H1 (cell line): ENCODE results near the gene PTAR1. TPM values are rescaled to one million over a fixed set of nuclear protein-coding genes. Genes with fewer than 3 reads are reported as not detected.

Experiments used
- CTCF ChIA-PET: fragments of 300-600 bp; sonication (Branson Sonifier 250); formaldehyde crosslinking; loops from one replicate; lab custom pipeline; 2021; ENCODE audit not compliant: partially characterized antibody; lab: Charles Lee
- POLR2A ChIA-PET: fragments of 300-600 bp; sonication (Branson Sonifier 250); formaldehyde crosslinking; loops from one replicate; lab custom pipeline; 2021; ENCODE audit warnings: inconsistent platforms; ENCODE audit not compliant: partially characterized antibody; lab: Charles Lee
- DNase-seq, 2 experiments: peaks; one replicate each; pipeline versions ENCODE4 v3.0.0 to v3.0.0-alpha.2; 2010 to 2022; ENCODE audit warnings: low spot score in 2 of 2, low read depth in 1 of 2, mixed read lengths in 1 of 2
- FAIRE-seq: peaks from 2 replicates; lab custom pipeline; 2011; peaks lifted over from hg19 to GRCh38; lab: Jason Lieb, UNC
- H2AFZ ChIP-seq: 2 replicates; pipeline ENCODE4 v1.8.1; 2012; ENCODE audit warnings: low read length, inconsistent platforms
- H2AK5ac ChIP-seq: 2 replicates; pipeline ENCODE4 v1.6.1; 2013; ENCODE audit warnings: low read depth, low read length
- H2BK120ac ChIP-seq: replicated peaks from 2 replicates; pipeline ENCODE3; 2013; ENCODE audit warnings: low read depth, low read length, inconsistent platforms
- H2BK12ac ChIP-seq: 2 replicates; pipeline ENCODE4 v1.6.1; 2013; ENCODE audit warnings: low read depth, low read length
- H2BK15ac ChIP-seq: 2 replicates; pipeline ENCODE4 v1.6.1; 2013; ENCODE audit warnings: low read length
- H2BK20ac ChIP-seq: 2 replicates; pipeline ENCODE4 v1.6.1; 2013; ENCODE audit warnings: low read length
- H2BK5ac ChIP-seq: 2 replicates; pipeline ENCODE4 v1.6.1; 2013; ENCODE audit warnings: low read depth, low read length
- H3K14ac ChIP-seq: 2 replicates; pipeline ENCODE4 v1.6.1; 2013; ENCODE audit warnings: inconsistent platforms; ENCODE audit not compliant: insufficient read length
- H3K18ac ChIP-seq: 2 replicates; pipeline ENCODE4 v1.6.1; 2013; ENCODE audit warnings: low read length; ENCODE audit errors: extremely low read depth
- H3K23ac ChIP-seq: 2 replicates; pipeline ENCODE4 v1.6.1; 2013; ENCODE audit warnings: inconsistent platforms; ENCODE audit not compliant: insufficient read length
- H3K23me2 ChIP-seq: 2 replicates; pipeline ENCODE4 v1.6.1; 2013; ENCODE audit warnings: low read depth, low read length
- H3K27ac ChIP-seq: 2 replicates; pipeline ENCODE4 v1.6.1; 2011; ENCODE audit warnings: low read depth, low read length, inconsistent platforms
- H3K27me3 ChIP-seq, 4 experiments: replicated peaks in 1 of 4; 1 replicate in 1 of 4; 2 replicates in 3 of 4; pipeline versions ENCODE4 v1.6.1 to v1.8.1; 2011 to 2013; ENCODE audit warnings: low read length in 3 of 4, mild to moderate bottlenecking in 3 of 4, inconsistent platforms in 2 of 4, mixed read lengths in 2 of 4, moderate library complexity in 1 of 4; ENCODE audit not compliant: control insufficient read depth in 3 of 4, insufficient read depth in 3 of 4; ENCODE audit errors: extremely low read depth in 1 of 4
- H3K36me3 ChIP-seq, 4 experiments: 2 replicates each; pipeline versions ENCODE4 v1.6.1 to v1.8.1; 2011 to 2013; ENCODE audit warnings: mild to moderate bottlenecking in 4 of 4, low read length in 3 of 4, moderate library complexity in 2 of 4, control low read depth in 1 of 4, inconsistent platforms in 1 of 4; ENCODE audit not compliant: insufficient read depth in 4 of 4, control insufficient read depth in 2 of 4
- H3K4ac ChIP-seq: replicated peaks from 2 replicates; pipeline ENCODE3; 2013; ENCODE audit warnings: low read length, low read depth, mixed read lengths, inconsistent platforms; ENCODE audit not compliant: insufficient read length
- H3K4me1 ChIP-seq, 4 experiments: replicated peaks in 1 of 4; 1 replicate in 1 of 4; 2 replicates in 3 of 4; pipeline versions ENCODE4 v1.6.1 to v1.8.1; 2011 to 2013; ENCODE audit warnings: low read length in 3 of 4, inconsistent platforms in 2 of 4, mixed read lengths in 1 of 4; ENCODE audit not compliant: insufficient read depth in 4 of 4, control insufficient read depth in 3 of 4
- H3K4me2 ChIP-seq, 2 experiments: 2 replicates each; pipeline versions ENCODE4 v1.6.1 to v1.8.1; 2011 to 2013; ENCODE audit warnings: low read depth in 2 of 2, low read length in 2 of 2, control low read depth in 1 of 2, inconsistent platforms in 1 of 2, mild to moderate bottlenecking in 1 of 2; ENCODE audit not compliant: insufficient read depth in 1 of 2
- H3K4me3 ChIP-seq, 4 experiments: fragments of 200-600, 300-600 bp in 1 of 4; sonication (generic), shearing (Covaris generic), sonication (Bioruptor Twin) in 1 of 4; 2 replicates each; pipeline versions ENCODE4 v1.5.1 to v1.8.1; 2011 to 2016; ENCODE audit warnings: low read length in 4 of 4, low read depth in 3 of 4, control low read depth in 2 of 4, inconsistent platforms in 2 of 4, mild to moderate bottlenecking in 2 of 4, mixed read lengths in 1 of 4, moderate library complexity in 1 of 4; ENCODE audit not compliant: insufficient read depth in 2 of 4; ENCODE audit errors: extremely low read depth in 1 of 4
- H3K56ac ChIP-seq: replicated peaks from 2 replicates; pipeline ENCODE3; 2013; ENCODE audit warnings: low read depth, mild to moderate bottlenecking, mixed read lengths, low read length, inconsistent platforms; ENCODE audit not compliant: insufficient read length
- H3K79me1 ChIP-seq: 2 replicates; pipeline ENCODE4 v1.6.1; 2013; ENCODE audit warnings: low read depth, low read length, control low read depth
- H3K79me2 ChIP-seq, 2 experiments: 2 replicates each; pipeline versions ENCODE4 v1.6.1 to v1.8.1; 2012 to 2013; ENCODE audit warnings: low read length in 2 of 2, mild to moderate bottlenecking in 2 of 2, inconsistent platforms in 1 of 2; ENCODE audit not compliant: insufficient read depth in 2 of 2, control insufficient read depth in 1 of 2
- H3K9ac ChIP-seq, 4 experiments: replicated peaks in 1 of 4; 1 replicate in 1 of 4; 2 replicates in 3 of 4; pipeline versions ENCODE4 v1.6.1 to v1.8.1; 2011 to 2013; ENCODE audit warnings: low read depth in 3 of 4, low read length in 3 of 4, control low read depth in 2 of 4, mild to moderate bottlenecking in 2 of 4, moderate library complexity in 2 of 4, inconsistent platforms in 1 of 4; ENCODE audit errors: extremely low read depth in 1 of 4
- H3K9me3 ChIP-seq, 2 experiments: 2 replicates each; pipeline versions ENCODE4 v1.6.1 to v1.8.1; 2012 to 2013; ENCODE audit warnings: mild to moderate bottlenecking in 2 of 2, moderate library complexity in 2 of 2, control low read depth in 1 of 2, inconsistent platforms in 1 of 2, low read depth in 1 of 2, low read length in 1 of 2, mixed read lengths in 1 of 2; ENCODE audit not compliant: insufficient read depth in 2 of 2
- H4K20me1 ChIP-seq, 2 experiments: replicated peaks in 1 of 2; 2 replicates each; pipeline versions ENCODE3 to v1.8.1; 2011 to 2013; ENCODE audit warnings: inconsistent platforms in 2 of 2, low read length in 2 of 2, mild to moderate bottlenecking in 1 of 2; ENCODE audit not compliant: insufficient read depth in 2 of 2, control insufficient read depth in 1 of 2
- H4K5ac ChIP-seq: 2 replicates; pipeline ENCODE4 v1.6.1; 2013; ENCODE audit warnings: low read length, low read depth, mixed read lengths, inconsistent platforms; ENCODE audit not compliant: insufficient read length
- H4K8ac ChIP-seq: 2 replicates; pipeline ENCODE4 v1.8.0; 2013; ENCODE audit warnings: mild to moderate bottlenecking, moderate library complexity, low read length, inconsistent platforms; ENCODE audit not compliant: insufficient read depth; ENCODE audit errors: extremely low read depth
- H4K91ac ChIP-seq: replicated peaks from 2 replicates; pipeline ENCODE3; 2013; ENCODE audit warnings: low read length, mixed read lengths, inconsistent platforms; ENCODE audit not compliant: insufficient read length
- FOSL1 ChIP-seq: IDR thresholded peaks from 2 replicates; pipeline ENCODE4 v1.6.1; 2011; ENCODE audit warnings: mild to moderate bottlenecking, low read depth, low read length, moderate library complexity; ENCODE audit not compliant: insufficient read depth
- KDM4A ChIP-seq: IDR thresholded peaks from one replicate; pipeline ENCODE4 v1.7.1; 2012; ENCODE audit warnings: low read depth, mild to moderate bottlenecking, moderate library complexity, low read length, inconsistent platforms; ENCODE audit not compliant: severe bottlenecking
- MAFK ChIP-seq: IDR thresholded peaks from 2 replicates; pipeline ENCODE4 v1.6.1; 2012; ENCODE audit warnings: low read depth, mild to moderate bottlenecking, improper control_type of control experiment, low read length
- SIN3A ChIP-seq, 2 experiments: IDR thresholded peaks in 1 of 2; conservative IDR thresholded peaks in 1 of 2; 2 replicates each; pipeline ENCODE4 v1.6.1; 2011 to 2012; ENCODE audit warnings: low read length in 2 of 2, improper control_type of control experiment in 1 of 2, low read depth in 1 of 2, mild to moderate bottlenecking in 1 of 2
- SP2 ChIP-seq: IDR thresholded peaks from 2 replicates; pipeline ENCODE4 v1.6.1; 2012; ENCODE audit warnings: mild to moderate bottlenecking, low read length, inconsistent platforms
- TEAD4 ChIP-seq: IDR thresholded peaks from 2 replicates; pipeline ENCODE4 v1.6.1; 2012; ENCODE audit warnings: low read depth, low read length, inconsistent platforms, mixed read lengths
- WGBS, 2 experiments: shearing (Covaris generic) in 1 of 2; methylation state at CpG; one replicate each; pipeline versions ENCODE4 v1.1.6 to v1.1.7; 2013 to 2015; ENCODE audit warnings: low lambda C conversion rate in 2 of 2, mixed read lengths in 2 of 2, inconsistent platforms in 1 of 2, low coverage in 1 of 2, missing lambda C conversion rate in 1 of 2; ENCODE audit not compliant: insufficient replicate concordance in 2 of 2, insufficient coverage in 1 of 2, insufficient read length in 1 of 2; ENCODE audit errors: extremely low coverage in 1 of 2, missing lambda C conversion rate in 1 of 2; 5-methylcytosine and 5-hydroxymethylcytosine counted together
- polyA plus RNA-seq, 7 experiments: library from polyadenylated mRNA; depleted of rRNA in 3 of 7; stranded (reverse) in 5 of 7; unstranded in 2 of 7; fragments of >200 nt in 5 of 7; fragments of 200-250 nt in 2 of 7; gene quantifications; 1 replicate in 5 of 7; 2 replicates in 1 of 7; 4 replicates in 1 of 7; pipeline versions ENCODE4 v1.2.1 to v1.2.3, GENCODE V29; 2011 to 2013; ENCODE audit warnings: missing spikeins in 2 of 7, mixed read lengths in 2 of 7
- total RNA-seq: library from RNA; stranded (reverse); fragmentation: NEBNext Ultra II Directional; extraction: Animal tissue kit (Norgen Biotek cat#: 25700); gene quantifications from 2 replicates; pipeline ENCODE4 v1.2.1, GENCODE V29; 2021

PTAR1 gene
- total and polyA plus RNA-seq, 2 of the 8 experiments (the other 6 are each of a cell fraction or from before 2014, with no cell fraction given), result 19.5 to 84.9 TPM

DNA sequence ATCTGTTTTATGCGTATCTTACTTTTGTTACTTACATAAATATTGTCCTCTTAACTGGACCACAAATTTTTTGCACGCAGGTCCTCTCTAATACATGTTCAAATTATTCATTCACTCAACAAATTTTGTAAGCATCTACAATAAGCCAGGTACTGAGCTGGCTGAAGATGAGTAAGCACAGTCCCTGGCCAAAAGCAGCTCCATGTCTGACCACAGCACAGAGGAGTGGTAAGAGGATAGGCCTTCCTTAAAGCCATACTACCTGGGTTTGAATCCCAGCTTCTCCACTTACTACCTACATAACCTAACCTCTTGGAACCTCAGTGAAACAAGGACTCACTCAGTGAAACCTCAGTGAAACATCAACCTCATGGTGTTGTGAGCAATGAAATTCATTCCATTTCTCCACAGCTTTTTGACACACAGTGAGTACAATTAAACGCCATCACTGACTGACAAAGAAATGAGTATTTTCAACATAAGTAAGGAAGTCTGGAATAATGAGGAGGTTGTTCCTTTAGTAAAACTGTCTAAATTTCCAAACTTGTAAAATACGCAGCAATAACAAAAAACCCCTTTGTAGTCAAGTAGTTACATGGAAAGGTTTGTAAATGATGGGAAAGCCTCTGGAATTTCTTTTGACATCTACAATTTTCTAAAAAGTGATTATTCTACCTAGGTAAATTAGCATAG lies 15.0 kb downstream of the PTAR1 start:
- WGBS, 2 experiments, result 91% methylated on average over 4 of the region's 4 CpGs; no CpG with 5 or more reads in 1 of the 2 experiments
- H4K8ac ChIP-seq, result no peak overlapping the region
- no peaks in the 10 kb centered on the region for H3K23me2 ChIP-seq
- H3K36me3 ChIP-seq, result peaks cover 2 to 84% (median 19%) of the 10 kb centered on the region in 4 experiments; a peak in 7 of 8 replicates
- DNase-seq (no peak), FAIRE-seq (peak; percentile 63)
- H3K9me3 ChIP-seq, result no peaks in the 10 kb centered on the region
- no peak overlapping the region for H3K9ac ChIP-seq
- H3K4me3 ChIP-seq, result no peak overlapping the region
- ChIA-PET CTCF (interaction anchor here (0.7 to 3.5 kb wide), 13 partner anchors 8 to 367 kb away, joined by 3 to 16 read pairs (median 5); partner anchors contain the start of gene APBA1), POLR2A (interaction anchor here (0.6 to 2.9 kb wide), 6 partner anchors 9 to 25 kb away, joined by 3 to 12 read pairs (median 4); partner anchors contain the start of gene PTAR1)
- no peak overlapping the region for H3K14ac ChIP-seq
- H3K79me2 ChIP-seq, result peaks cover 5 to 98% of the 10 kb centered on the region in 2 experiments; a peak in 3 of 4 replicates
- no peak overlapping the region for H3K56ac ChIP-seq
- H3K4me2 ChIP-seq, result no peak overlapping the region
- no peaks in the 10 kb centered on the region; the same call in none of the 2 replicates for H3K79me1 ChIP-seq
- H3K18ac ChIP-seq, result no peak overlapping the region
- H2AFZ ChIP-seq, result no peak overlapping the region
- peaks cover 0 to 2% (median under 1%) of the 10 kb centered on the region in 4 experiments; a peak in 1 of 7 replicates for H3K4me1 ChIP-seq
- H4K91ac ChIP-seq, result no peak overlapping the region
- no peak overlapping the region for H2AK5ac ChIP-seq
- H3K27me3 ChIP-seq, result no peaks in the 10 kb centered on the region
- no peak overlapping the region for H2BK120ac ChIP-seq
- H2BK5ac ChIP-seq, result no peak overlapping the region
- no peak overlapping the region for H3K4ac ChIP-seq
- no peak overlapping the region for H3K27ac ChIP-seq
- no peak overlapping the region for H2BK20ac ChIP-seq
- H3K23ac ChIP-seq, result no peak overlapping the region
- H4K5ac ChIP-seq, result no peak overlapping the region
- peaks cover 9 to 12% of the 10 kb centered on the region in 2 experiments for H4K20me1 ChIP-seq
- no peak overlapping the region for H2BK15ac ChIP-seq
- H2BK12ac ChIP-seq, result no peak overlapping the region
- TF ChIP-seq TEAD4 (no peak), KDM4A (no peak), MAFK (no peak), SIN3A (conservative IDR thresholded peaks at IDR 0.05 in 1 of 2, IDR thresholded peaks at IDR 0.05 in 1 of 2; ENCODE audit: low read depth in 1 of 2, low read length in 2 of 2) (no peak), FOSL1 (no peak), SP2 (no peak)
